Body of pancreas (tissue), 4 donors: ENCODE results near the gene CYBC1. TPM values are rescaled to one million over a fixed set of nuclear protein-coding genes. Genes with fewer than 3 reads are reported as not detected.

Experiments used
- ATAC-seq: fragments of 150-250 bp; one replicate; pipeline ENCODE4 v1.9.1; 2016
- DNase-seq, 4 donors: peaks; one replicate each; pipeline ENCODE4 v3.0.0-alpha.2; 2019
- H3K27ac ChIP-seq, 4 donors: fragments of 200-600 bp; sonication (generic); 1 replicate in 3 of 4; 2 replicates in 1 of 4; pipeline versions ENCODE4 v1.5.1 to v1.6.1; 2016 to 2019; ENCODE audit warnings: mild to moderate bottlenecking in 1 of 4, mixed read lengths in 1 of 4, moderate library complexity in 1 of 4
- H3K27me3 ChIP-seq, 2 donors: fragments of 200-600 bp; sonication (generic); one replicate each; pipeline ENCODE4 v1.6.0; 2016; ENCODE audit warnings: mild to moderate bottlenecking in 1 of 2
- H3K36me3 ChIP-seq, 2 donors: fragments of 200-600 bp; sonication (generic); replicated peaks in 1 of 2; 2 replicates each; pipeline ENCODE4 v1.5.1; 2016; ENCODE audit warnings: low read depth in 2 of 2; ENCODE audit not compliant: insufficient read depth in 1 of 2
- H3K4me1 ChIP-seq: fragments of 200-600 bp; sonication (generic); one replicate; pipeline ENCODE4 v1.6.0; 2016
- H3K4me3 ChIP-seq, 2 donors: fragments of 200-600 bp; sonication (generic); 1 replicate in 1 of 2; 2 replicates in 1 of 2; pipeline ENCODE4 v1.5.1; 2016 to 2019
- H3K9me3 ChIP-seq, 3 donors: fragments of 200-600 bp; sonication (generic); 1 replicate in 2 of 3; 2 replicates in 1 of 3; pipeline ENCODE4 v1.5.1; 2016
- CTCF ChIP-seq, 7 experiments: fragments of 450-650 bp in 4 of 7; fragments of 200-600 bp in 3 of 7; sonication (generic) in 3 of 7; IDR thresholded peaks; one replicate each; pipeline ENCODE4 v1.5.1; 2016 to 2019; ENCODE audit warnings: antibody characterized with exemption in 7 of 7
- POLR2A ChIP-seq, 3 donors: fragments of 450-650 bp; IDR thresholded peaks; one replicate each; pipeline ENCODE4 v1.6.1; 2016; ENCODE audit warnings: antibody characterized with exemption in 3 of 3, mild to moderate bottlenecking in 2 of 3
- WGBS, 2 donors: methylation state at CpG; one replicate each; pipeline ENCODE4 v1.1.5; 2017; 5-methylcytosine and 5-hydroxymethylcytosine counted together
- intact Hi-C: fragments of 100-400 bp; cut with DNase I; formaldehyde crosslinking; loops from one replicate; pipeline ENCODE4 v1.15.1; 2023
- total RNA-seq, 2 donors: library from RNA; depleted of rRNA; stranded (reverse); fragments of >200 nt; gene quantifications; one replicate each; pipeline ENCODE4 v1.1.0, GENCODE V29; 2016

The CYBC1 gene
- total RNA-seq, 2 donors from 2014 or later: 53.1 to 68.2 TPM

DNA sequence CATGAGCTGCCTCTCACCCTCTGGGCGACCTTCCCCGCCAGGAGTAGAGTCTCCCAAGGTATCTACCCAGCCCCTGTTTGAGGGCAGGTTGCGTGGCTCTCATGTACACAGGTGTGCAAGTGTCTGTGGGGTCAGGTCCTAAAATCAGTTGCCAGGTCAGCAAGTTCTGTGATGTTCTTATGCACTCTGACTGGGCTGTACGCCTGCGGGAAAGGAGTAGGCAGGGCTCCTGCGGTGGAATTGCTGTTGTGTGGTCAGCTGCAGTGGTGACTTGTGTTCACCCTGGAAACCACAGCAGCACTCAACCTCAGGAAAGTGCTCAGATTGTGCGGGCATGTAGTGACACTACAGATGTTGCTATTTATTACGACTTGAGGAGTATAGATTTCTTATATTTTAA is 27.4 kb upstream of the CYBC1 start:
- no peak for DNase-seq
- Histone ChIP-seq H3K36me3 (peaks cover 0 to 22% of the 10 kb centered on the region in 2 donors), H3K27me3 (no peaks in the 10 kb centered on the region), H3K27ac (no peak overlapping the region), H3K9me3 (no peaks in the 10 kb centered on the region), H3K4me1 (no peaks in the 10 kb centered on the region), H3K4me3 (no peak overlapping the region)
- ATAC-seq: no peak
- 84 to 92% methylated on average over 7 to 8 of the region's 8 CpGs for WGBS, 2 donors
- intact Hi-C loops: no loop called here
- no peak for TF ChIP-seq POLR2A (IDR thresholded peaks at IDR 0.05)
- no peak for TF ChIP-seq CTCF (IDR thresholded peaks at IDR 0.05)

GRCh38 chr17:82475458-82475857 is 24.9 kb upstream of the CYBC1 start:
- Histone ChIP-seq H3K9me3 (no peaks in the 10 kb centered on the region), H3K36me3 (peaks cover 0 to 23% of the 10 kb centered on the region in 2 donors), H3K27me3 (no peaks in the 10 kb centered on the region), H3K4me3 (no peak overlapping the region), H3K27ac (no peak overlapping the region), H3K4me1 (no peaks in the 10 kb centered on the region)
- no peak for ATAC-seq
- no peak for TF ChIP-seq CTCF (IDR thresholded peaks at IDR 0.05)
- no peak for TF ChIP-seq POLR2A (IDR thresholded peaks at IDR 0.05)
- WGBS, 2 donors: 91 to 96% methylated on average over 8 of the region's 8 CpGs
- DNase-seq: no peak
- intact Hi-C loops: no loop called here

GRCh38 chr17:82474223-82475010 is 23.9 kb upstream of the CYBC1 start:
- no peak for TF ChIP-seq POLR2A (IDR thresholded peaks at IDR 0.05)
- TF ChIP-seq CTCF (IDR thresholded peaks at IDR 0.05): no peak
- Histone ChIP-seq H3K27me3 (no peaks in the 10 kb centered on the region), H3K27ac (no peak overlapping the region), H3K4me3 (no peak overlapping the region), H3K36me3 (peaks cover 0 to 18% of the 10 kb centered on the region in 2 donors), H3K9me3 (no peaks in the 10 kb centered on the region), H3K4me1 (no peaks in the 10 kb centered on the region)
- intact Hi-C loops: no loop called here
- DNase-seq (no peak), ATAC-seq (no peak)
- WGBS, 2 donors: 81 to 84% methylated on average over 11 of the region's 11 CpGs

DNA sequence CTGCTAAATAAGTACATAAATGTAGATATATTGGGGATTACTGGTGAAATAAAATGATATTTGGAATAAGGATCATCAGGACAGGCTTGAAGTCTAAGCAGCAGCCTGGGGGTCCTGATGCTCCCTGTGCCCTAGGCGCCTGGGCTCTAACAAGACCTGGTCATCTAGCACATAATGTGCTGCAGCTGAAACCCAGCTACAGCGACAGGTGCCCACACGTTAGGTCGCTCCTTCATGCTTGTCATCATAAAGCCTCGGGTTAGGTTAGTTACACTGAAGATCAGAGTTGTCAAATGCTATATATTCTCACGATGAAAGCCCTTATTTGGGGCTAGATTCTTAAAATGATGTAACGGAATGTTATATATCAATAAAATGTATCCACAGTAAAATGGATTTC is 19.5 kb upstream of the CYBC1 start:
- no peak for TF ChIP-seq CTCF (IDR thresholded peaks at IDR 0.05)
- no peak for TF ChIP-seq POLR2A (IDR thresholded peaks at IDR 0.05)
- Histone ChIP-seq H3K36me3 (peaks cover 0 to 6% of the 10 kb centered on the region in 2 donors), H3K27me3 (no peaks in the 10 kb centered on the region), H3K9me3 (no peaks in the 10 kb centered on the region), H3K4me3 (no peak overlapping the region), H3K4me1 (no peaks in the 10 kb centered on the region), H3K27ac (no peak overlapping the region)
- intact Hi-C loops: no loop called here
- ATAC-seq (no peak), DNase-seq (no peak)
- 97 to 98% methylated on average over 7 of the region's 7 CpGs for whole genome bisulfite sequencing, 2 donors

DNA sequence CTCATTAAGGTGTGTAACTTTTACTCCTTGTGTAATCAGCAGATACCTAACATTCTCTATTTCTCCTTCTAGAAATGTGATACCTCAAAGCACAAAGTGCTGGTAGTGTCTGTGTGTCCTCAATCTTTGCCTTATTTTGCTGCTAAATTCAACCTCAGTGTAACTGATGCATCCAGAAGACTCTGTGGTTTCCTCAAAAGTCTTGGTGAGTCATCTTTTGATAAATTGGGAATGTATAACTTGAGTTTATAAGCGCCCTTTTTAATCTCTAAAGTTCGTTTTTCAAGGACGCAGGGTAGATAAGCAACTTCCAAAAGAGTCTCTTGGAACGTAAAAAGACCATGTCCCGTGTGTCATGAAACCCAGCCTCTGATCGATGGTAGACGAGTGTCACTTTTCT is 18.1 kb upstream of the CYBC1 start:
- no peak for TF ChIP-seq CTCF (IDR thresholded peaks at IDR 0.05)
- TF ChIP-seq POLR2A (IDR thresholded peaks at IDR 0.05): no peak
- intact Hi-C loops: no loop called here
- DNase-seq (no peak), ATAC-seq (no peak)
- Histone ChIP-seq H3K27ac (no peak overlapping the region), H3K4me1 (peaks cover 8% of the 10 kb centered on the region), H3K9me3 (no peaks in the 10 kb centered on the region), H3K36me3 (peaks cover 0 to 7% of the 10 kb centered on the region in 2 donors), H3K27me3 (no peaks in the 10 kb centered on the region), H3K4me3 (no peak overlapping the region)
- 64 to 68% methylated on average over 7 of the region's 7 CpGs for WGBS, 2 donors
